Heart right ventricle (tissue), 16 donors: ENCODE data around the gene IL17C. TPM values are rescaled to one million over a fixed set of nuclear protein-coding genes. Genes with fewer than 3 reads are reported as not detected.

Source experiments
- ATAC-seq, 8 donors: fragments of 200-7000 bp; cut with Tn5 transposase; one replicate each; pipeline ENCODE4 v1.9.1; 2020; ENCODE audit warnings: mild to moderate bottlenecking in 8 of 8, moderate library complexity in 8 of 8, moderate number of reproducible peaks in 1 of 8
- DNase-seq, 2 donors: peaks; one replicate each; pipeline ENCODE4 v3.0.0-alpha.2; 2020
- H3K27ac ChIP-seq, 10 donors: fragments of 200-600 bp; sonication (generic) in 2 of 10; one replicate each; pipeline versions ENCODE4 v1.5.0 to v1.8.0; 2020 to 2022; ENCODE audit warnings: mild to moderate bottlenecking in 3 of 10
- H3K27me3 ChIP-seq, 7 donors: fragments of 200-600 bp; one replicate each; pipeline ENCODE4 v1.8.0; 2021 to 2022; ENCODE audit warnings: mild to moderate bottlenecking in 2 of 7
- H3K36me3 ChIP-seq, 9 donors: fragments of 200-600 bp; sonication (generic) in 1 of 9; one replicate each; pipeline versions ENCODE4 v1.5.0 to v1.8.0; 2020 to 2022; ENCODE audit warnings: mild to moderate bottlenecking in 2 of 9
- H3K4me1 ChIP-seq, 9 donors: fragments of 200-600 bp; sonication (generic) in 1 of 9; one replicate each; pipeline versions ENCODE4 v1.5.0 to v1.8.0; 2020 to 2022; ENCODE audit warnings: mild to moderate bottlenecking in 4 of 9
- H3K4me3 ChIP-seq, 10 donors: fragments of 200-600 bp; sonication (generic) in 2 of 10; one replicate each; pipeline versions ENCODE4 v1.5.0 to v1.8.0; 2020 to 2022; ENCODE audit warnings: mild to moderate bottlenecking in 7 of 10, moderate library complexity in 2 of 10
- H3K9me3 ChIP-seq, 11 donors: fragments of 200-600 bp in 10 of 11; sonication (generic) in 2 of 11; one replicate each; pipeline versions ENCODE4 v1.5.0 to v1.8.0; 2013 to 2022; ENCODE audit warnings: mild to moderate bottlenecking in 2 of 11, control low read depth in 1 of 11, moderate library complexity in 1 of 11
- CTCF ChIP-seq, 9 donors: fragments of 200-600 bp; sonication (generic) in 2 of 9; IDR thresholded peaks; one replicate each; pipeline versions ENCODE4 v1.5.0 to v1.8.0; 2021 to 2022; ENCODE audit warnings: antibody characterized with exemption in 9 of 9, mild to moderate bottlenecking in 5 of 9, moderate library complexity in 1 of 9
- WGBS, 2 donors: extraction: QIAGEN DNeasy Blood & Tissue Kit; methylation state at CpG; one replicate each; pipeline ENCODE4 v1.1.7; 2013; ENCODE audit warnings: inconsistent platforms in 1 of 2; 5-methylcytosine and 5-hydroxymethylcytosine counted together
- intact Hi-C, 10 donors: fragments of 100-400 bp; cut with DNase I; formaldehyde crosslinking; loops; one replicate each; pipeline versions ENCODE4 v1.11.1 to v1.14.2; 2022
- polyA plus RNA-seq, 2 donors: library from polyadenylated mRNA; stranded (reverse); fragments of 200-250 nt; gene quantifications; one replicate each; pipeline ENCODE4 v1.2.3, GENCODE V29; 2013
- total RNA-seq, 10 donors: library from RNA; stranded (reverse); fragmentation: NEBNext Ultra II Directional in 3 of 10; extraction: Animal tissue kit (Norgen Biotek cat#: 25700) in 3 of 10; gene quantifications; one replicate each; pipeline versions ENCODE4 v1.2.1 to v1.2.4, GENCODE V29; 2021 to 2023
- donor health status: Arrhythmogenic right ventricular cardiomyopathy.
- donor health status: ischemic (EF 13 %, LVEDD 7.1; RV severe dilation, severe dysfunction).
- donor health status: healthy with polysubstance abuse.
- donor health status: DM: no; HTN: yes; CAD: no.
- donor health status: DM: no; HTN: no; CAD: no.
- donor health status: ischemic (EF 25% LVEDD 6.9; RV normal size, moderate dysfunction).
- donor health status: ischemic (EF 25% LVEDD 5.7; RV mildly dilated, moderate dysfunction).
- donor health status: healthy.
- donor health status: DM: yes; HTN: yes; CAD: no.
- donor health status: Ischemic cardiomyopathy.
- donor health status: ischemic (EF 35%, LVEDD 5.7; RV mildly dilated, moderate dysfunction).
- donor health status: nonischemic (EF 11% LVEDD 7.7; RV severe dilation, severe dysfunction).
- donor health status: DM: yes; HTN: yes; CAD: no.
- donor health status: PGD.
- donor health status: ischemic (EF 29% LVEDD 5.4; RV normal size, mild dysfunction).
- donor health status: nonischemic (EF 23%, LVEDD 6.1; RV moderate dilation, normal function).

Gene IL17C
- total and polyA plus RNA-seq, 12 donors: not detected

- Histone ChIP-seq H3K4me1 (peaks cover 3 to 38% (median 23%) of the 10 kb centered on the region in 9 donors), H3K27me3 (no peaks in the 10 kb centered on the region), H3K4me3 (no peak overlapping the region), H3K9me3 (no peaks in the 10 kb centered on the region), H3K27ac (peak overlapping the region in 1 of 10 donors; percentile 59), H3K36me3 (peaks cover 0 to 84% (median 18%) of the 10 kb centered on the region in 9 donors)
- ATAC-seq (no peak), DNase-seq (no peak)
- WGBS, 2 donors: 87% methylated on average over 19 of the region's 19 CpGs
- intact Hi-C loops: no loop called here
- no peak for TF ChIP-seq CTCF (IDR thresholded peaks at IDR 0.05)
Observed at GRCh38 chr16:88614818-88615580, 23.4 kb upstream of the IL17C start.

- peak in 4 of 8 donors; percentile 10 to 40 (median 18) for ATAC-seq
Observed at GRCh38 chr16:88616320-88616719, 22.1 kb upstream of the IL17C start.

GRCh38 chr16:88616736-88617135 is 21.6 kb upstream of the IL17C start:
- 94% methylated on average over 12 of the region's 12 CpGs for WGBS, 2 donors
- H3K36me3 ChIP-seq: peaks cover 0 to 78% (median 2%) of the 10 kb centered on the region in 9 donors
- DNase-seq: no peak

More at GRCh38 chr16:88616320-88616719, 22.1 kb upstream of the IL17C start:
- no peaks in the 10 kb centered on the region for H3K9me3 ChIP-seq
- no peak overlapping the region for H3K27ac ChIP-seq
- H3K36me3 ChIP-seq: peaks cover 0 to 78% (median 6%) of the 10 kb centered on the region in 9 donors
- H3K4me3 ChIP-seq: no peak overlapping the region
- peaks cover 3 to 41% (median 23%) of the 10 kb centered on the region in 9 donors for H3K4me1 ChIP-seq
- TF ChIP-seq CTCF (IDR thresholded peaks at IDR 0.05): no peak
- no peak for DNase-seq
- intact Hi-C loops: no loop called here
- H3K27me3 ChIP-seq: no peaks in the 10 kb centered on the region
- WGBS, 2 donors: 62 to 67% methylated on average over 13 of the region's 13 CpGs

More at GRCh38 chr16:88616736-88617135, 21.6 kb upstream of the IL17C start:
- Histone ChIP-seq H3K27ac (no peak overlapping the region), H3K4me1 (peaks cover 3 to 41% (median 23%) of the 10 kb centered on the region in 9 donors), H3K27me3 (no peaks in the 10 kb centered on the region), H3K9me3 (no peaks in the 10 kb centered on the region), H3K4me3 (no peak overlapping the region)
- intact Hi-C loops: no loop called here
- TF ChIP-seq CTCF (IDR thresholded peaks at IDR 0.05): no peak
- ATAC-seq: no peak
